ENCODE data around the gene SACM1L.

SACM1L gene

DNA sequence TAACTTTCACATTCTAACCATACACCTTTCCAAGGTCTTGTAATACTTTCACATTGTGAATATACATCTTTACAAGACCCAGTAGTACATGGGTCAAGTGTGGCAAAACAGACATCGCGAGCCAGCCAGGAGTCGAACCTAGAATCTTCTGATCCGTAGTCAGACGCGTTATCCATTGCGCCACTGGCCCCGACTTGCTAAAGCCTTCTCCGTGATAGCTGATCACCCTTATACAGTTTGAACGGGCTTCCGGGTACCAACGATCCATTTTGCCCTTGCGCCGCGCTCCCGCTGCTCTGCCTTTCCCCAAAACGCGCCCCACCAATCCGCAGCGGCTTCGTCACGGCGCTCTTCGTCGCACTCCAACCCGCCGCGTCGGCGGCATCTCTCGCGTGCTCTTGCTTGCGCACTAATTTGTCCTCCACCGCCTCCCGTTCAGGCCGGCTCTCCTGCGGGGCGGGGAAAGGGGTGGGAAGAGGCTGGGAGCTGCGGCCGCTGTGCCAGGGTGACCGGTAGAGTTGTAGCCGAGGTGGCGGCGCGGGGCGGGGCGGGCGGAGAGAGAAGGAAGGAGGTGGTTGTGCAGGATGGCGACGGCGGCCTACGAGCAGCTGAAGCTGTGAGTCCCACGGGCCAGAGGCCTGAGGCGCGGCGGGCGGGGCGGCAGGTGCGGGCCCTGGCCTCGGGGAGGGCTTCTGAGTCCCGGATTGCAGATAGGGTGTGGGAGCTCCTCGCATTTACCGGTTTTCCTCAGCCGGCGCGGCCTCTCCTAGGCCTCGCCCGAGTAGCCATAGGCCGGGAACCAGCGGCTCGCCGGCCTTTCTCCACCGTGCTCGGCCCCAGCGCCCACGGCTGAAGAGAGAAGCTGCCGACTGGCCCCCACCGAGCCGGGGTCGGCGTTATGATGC is at the start of gene SACM1L (continued):
- TF ChIP-seq, protein P1, sequence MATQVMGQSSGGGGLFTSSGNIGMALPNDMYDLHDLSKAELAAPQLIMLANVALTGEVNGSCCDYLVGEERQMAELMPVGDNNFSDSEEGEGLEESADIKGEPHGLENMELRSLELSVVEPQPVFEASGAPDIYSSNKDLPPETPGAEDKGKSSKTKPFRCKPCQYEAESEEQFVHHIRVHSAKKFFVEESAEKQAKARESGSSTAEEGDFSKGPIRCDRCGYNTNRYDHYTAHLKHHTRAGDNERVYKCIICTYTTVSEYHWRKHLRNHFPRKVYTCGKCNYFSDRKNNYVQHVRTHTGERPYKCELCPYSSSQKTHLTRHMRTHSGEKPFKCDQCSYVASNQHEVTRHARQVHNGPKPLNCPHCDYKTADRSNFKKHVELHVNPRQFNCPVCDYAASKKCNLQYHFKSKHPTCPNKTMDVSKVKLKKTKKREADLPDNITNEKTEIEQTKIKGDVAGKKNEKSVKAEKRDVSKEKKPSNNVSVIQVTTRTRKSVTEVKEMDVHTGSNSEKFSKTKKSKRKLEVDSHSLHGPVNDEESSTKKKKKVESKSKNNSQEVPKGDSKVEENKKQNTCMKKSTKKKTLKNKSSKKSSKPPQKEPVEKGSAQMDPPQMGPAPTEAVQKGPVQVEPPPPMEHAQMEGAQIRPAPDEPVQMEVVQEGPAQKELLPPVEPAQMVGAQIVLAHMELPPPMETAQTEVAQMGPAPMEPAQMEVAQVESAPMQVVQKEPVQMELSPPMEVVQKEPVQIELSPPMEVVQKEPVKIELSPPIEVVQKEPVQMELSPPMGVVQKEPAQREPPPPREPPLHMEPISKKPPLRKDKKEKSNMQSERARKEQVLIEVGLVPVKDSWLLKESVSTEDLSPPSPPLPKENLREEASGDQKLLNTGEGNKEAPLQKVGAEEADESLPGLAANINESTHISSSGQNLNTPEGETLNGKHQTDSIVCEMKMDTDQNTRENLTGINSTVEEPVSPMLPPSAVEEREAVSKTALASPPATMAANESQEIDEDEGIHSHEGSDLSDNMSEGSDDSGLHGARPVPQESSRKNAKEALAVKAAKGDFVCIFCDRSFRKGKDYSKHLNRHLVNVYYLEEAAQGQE (tag by site-specific recombination; IDR thresholded peaks at IDR 0.05): no peak; the same call in 1 of the 2 replicates
- TF ChIP-seq ZNF10 (tag by site-specific recombination; IDR thresholded peaks at IDR 0.05) (0 out of 2 replicates have a peak, but pooled peaks have one; percentile 14), ZNF658 (tag by site-specific recombination; IDR thresholded peaks at IDR 0.05) (no peak), ZNF560 (tag by site-specific recombination; IDR thresholded peaks at IDR 0.05; ENCODE audit: borderline replicate concordance) (no peak), ZNF221 (tag by site-specific recombination; IDR thresholded peaks at IDR 0.05; ENCODE audit: borderline replicate concordance) (no peak), ZNF341 (tag by site-specific recombination; IDR thresholded peaks at IDR 0.05; ENCODE audit: low read depth) (peak; percentile 80), ZSCAN23 (tag by site-specific recombination; IDR thresholded peaks at IDR 0.05) (0 out of 2 replicates have a peak, but pooled peaks have one; percentile 29), ZNF132 (tag by site-specific recombination; IDR thresholded peaks at IDR 0.05; ENCODE audit: borderline replicate concordance) (no peak), ZNF510 (tag by site-specific recombination; IDR thresholded peaks at IDR 0.05; ENCODE audit: insufficient replicate concordance) (no peak), ZNF670 (tag by site-specific recombination; IDR thresholded peaks at IDR 0.05; ENCODE audit: low read depth) (no peak), ZNF521 (tag by site-specific recombination; IDR thresholded peaks at IDR 0.05) (no peak), ZNF184 (tag by site-specific recombination; IDR thresholded peaks at IDR 0.05) (0 out of 2 replicates have a peak, but pooled peaks have one; percentile 28), ZNF404 (tag by site-specific recombination; IDR thresholded peaks at IDR 0.05) (no peak), ZFP41 (tag by site-specific recombination; IDR thresholded peaks at IDR 0.05; ENCODE audit: borderline replicate concordance) (no peak), REPIN1 (tag by site-specific recombination; IDR thresholded peaks at IDR 0.05; ENCODE audit: low read depth) (peak; percentile 91), GLI4 (tag by site-specific recombination; IDR thresholded peaks at IDR 0.05) (0 out of 2 replicates have a peak, but pooled peaks have one; percentile 59), MYNN (tag by site-specific recombination; IDR thresholded peaks at IDR 0.05; ENCODE audit: borderline replicate concordance) (no peak), TRIM28 (IDR thresholded peaks at IDR 0.05; ENCODE audit: borderline replicate concordance, low read length) (no peak), ZNF24 (tag by site-specific recombination; IDR thresholded peaks at IDR 0.05) (peak; percentile 50), ZNF600 (tag by site-specific recombination; IDR thresholded peaks at IDR 0.05) (peak; percentile 92), SP2 (tag by site-specific recombination; IDR thresholded peaks at IDR 0.05) (peak; percentile 97), ZNF830 (tag by site-specific recombination; IDR thresholded peaks at IDR 0.05; ENCODE audit: low read depth) (no peak), ZXDB (tag by site-specific recombination; IDR thresholded peaks at IDR 0.05) (peak; percentile 92), ZNF423 (tag by site-specific recombination; IDR thresholded peaks at IDR 0.05) (no peak), BCL11B (tag by site-specific recombination; IDR thresholded peaks at IDR 0.05; ENCODE audit: low read depth) (0 out of 2 replicates have a peak, but pooled peaks have one; percentile 48)
- TF ChIP-seq, protein P2, sequence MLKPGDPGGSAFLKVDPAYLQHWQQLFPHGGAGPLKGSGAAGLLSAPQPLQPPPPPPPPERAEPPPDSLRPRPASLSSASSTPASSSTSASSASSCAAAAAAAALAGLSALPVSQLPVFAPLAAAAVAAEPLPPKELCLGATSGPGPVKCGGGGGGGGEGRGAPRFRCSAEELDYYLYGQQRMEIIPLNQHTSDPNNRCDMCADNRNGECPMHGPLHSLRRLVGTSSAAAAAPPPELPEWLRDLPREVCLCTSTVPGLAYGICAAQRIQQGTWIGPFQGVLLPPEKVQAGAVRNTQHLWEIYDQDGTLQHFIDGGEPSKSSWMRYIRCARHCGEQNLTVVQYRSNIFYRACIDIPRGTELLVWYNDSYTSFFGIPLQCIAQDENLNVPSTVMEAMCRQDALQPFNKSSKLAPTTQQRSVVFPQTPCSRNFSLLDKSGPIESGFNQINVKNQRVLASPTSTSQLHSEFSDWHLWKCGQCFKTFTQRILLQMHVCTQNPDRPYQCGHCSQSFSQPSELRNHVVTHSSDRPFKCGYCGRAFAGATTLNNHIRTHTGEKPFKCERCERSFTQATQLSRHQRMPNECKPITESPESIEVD (tag by site-specific recombination; IDR thresholded peaks at IDR 0.05): no peak
- TF ChIP-seq, protein P3, sequence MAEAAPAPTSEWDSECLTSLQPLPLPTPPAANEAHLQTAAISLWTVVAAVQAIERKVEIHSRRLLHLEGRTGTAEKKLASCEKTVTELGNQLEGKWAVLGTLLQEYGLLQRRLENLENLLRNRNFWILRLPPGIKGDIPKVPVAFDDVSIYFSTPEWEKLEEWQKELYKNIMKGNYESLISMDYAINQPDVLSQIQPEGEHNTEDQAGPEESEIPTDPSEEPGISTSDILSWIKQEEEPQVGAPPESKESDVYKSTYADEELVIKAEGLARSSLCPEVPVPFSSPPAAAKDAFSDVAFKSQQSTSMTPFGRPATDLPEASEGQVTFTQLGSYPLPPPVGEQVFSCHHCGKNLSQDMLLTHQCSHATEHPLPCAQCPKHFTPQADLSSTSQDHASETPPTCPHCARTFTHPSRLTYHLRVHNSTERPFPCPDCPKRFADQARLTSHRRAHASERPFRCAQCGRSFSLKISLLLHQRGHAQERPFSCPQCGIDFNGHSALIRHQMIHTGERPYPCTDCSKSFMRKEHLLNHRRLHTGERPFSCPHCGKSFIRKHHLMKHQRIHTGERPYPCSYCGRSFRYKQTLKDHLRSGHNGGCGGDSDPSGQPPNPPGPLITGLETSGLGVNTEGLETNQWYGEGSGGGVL (tag by site-specific recombination; IDR thresholded peaks at IDR 0.05): peak; percentile 58; the same call in 1 of the 2 replicates
- TF ChIP-seq, protein P4, sequence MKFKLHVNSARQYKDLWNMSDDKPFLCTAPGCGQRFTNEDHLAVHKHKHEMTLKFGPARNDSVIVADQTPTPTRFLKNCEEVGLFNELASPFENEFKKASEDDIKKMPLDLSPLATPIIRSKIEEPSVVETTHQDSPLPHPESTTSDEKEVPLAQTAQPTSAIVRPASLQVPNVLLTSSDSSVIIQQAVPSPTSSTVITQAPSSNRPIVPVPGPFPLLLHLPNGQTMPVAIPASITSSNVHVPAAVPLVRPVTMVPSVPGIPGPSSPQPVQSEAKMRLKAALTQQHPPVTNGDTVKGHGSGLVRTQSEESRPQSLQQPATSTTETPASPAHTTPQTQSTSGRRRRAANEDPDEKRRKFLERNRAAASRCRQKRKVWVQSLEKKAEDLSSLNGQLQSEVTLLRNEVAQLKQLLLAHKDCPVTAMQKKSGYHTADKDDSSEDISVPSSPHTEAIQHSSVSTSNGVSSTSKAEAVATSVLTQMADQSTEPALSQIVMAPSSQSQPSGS (tag by site-specific recombination; IDR thresholded peaks at IDR 0.05; ENCODE audit: low read depth): no peak
- TF ChIP-seq, protein P5, sequence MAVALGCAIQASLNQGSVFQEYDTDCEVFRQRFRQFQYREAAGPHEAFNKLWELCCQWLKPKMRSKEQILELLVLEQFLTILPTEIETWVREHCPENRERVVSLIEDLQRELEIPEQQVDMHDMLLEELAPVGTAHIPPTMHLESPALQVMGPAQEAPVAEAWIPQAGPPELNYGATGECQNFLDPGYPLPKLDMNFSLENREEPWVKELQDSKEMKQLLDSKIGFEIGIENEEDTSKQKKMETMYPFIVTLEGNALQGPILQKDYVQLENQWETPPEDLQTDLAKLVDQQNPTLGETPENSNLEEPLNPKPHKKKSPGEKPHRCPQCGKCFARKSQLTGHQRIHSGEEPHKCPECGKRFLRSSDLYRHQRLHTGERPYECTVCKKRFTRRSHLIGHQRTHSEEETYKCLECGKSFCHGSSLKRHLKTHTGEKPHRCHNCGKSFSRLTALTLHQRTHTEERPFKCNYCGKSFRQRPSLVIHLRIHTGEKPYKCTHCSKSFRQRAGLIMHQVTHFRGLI (tag by site-specific recombination; IDR thresholded peaks at IDR 0.05): 0 out of 2 replicates have a peak, but pooled peaks have one; percentile 6

Data from HEK293 (cell line).